Trophoblast cell (in vitro differentiated cells and primary cell): ENCODE data around the gene ZNF462.
"Not testable (repeated sequence)": the region's sequence is repeated elsewhere in the genome, so short reads cannot be mapped to it uniquely, and the experiment has no call there.

Experiments
- DNase-seq, 2 donors: peaks; one replicate each; pipeline ENCODE4 v3.0.0-alpha.2; 2016
- H2AFZ ChIP-seq: 2 replicates; pipeline ENCODE4 v1.6.1; 2013; ENCODE audit warnings: low read length, moderate library complexity, mild to moderate bottlenecking; ENCODE audit not compliant: insufficient read depth, poor library complexity
- H2AK5ac ChIP-seq: 2 replicates; pipeline ENCODE4 v1.6.1; 2013; ENCODE audit warnings: mild to moderate bottlenecking, low read length
- H2BK120ac ChIP-seq: 2 replicates; pipeline ENCODE4 v1.6.1; 2013; ENCODE audit warnings: low read length, mild to moderate bottlenecking, moderate library complexity; ENCODE audit not compliant: insufficient read depth, poor library complexity
- H2BK12ac ChIP-seq: 2 replicates; pipeline ENCODE4 v1.6.1; 2013; ENCODE audit warnings: mild to moderate bottlenecking, low read length, moderate library complexity
- H2BK5ac ChIP-seq: 2 replicates; pipeline ENCODE4 v1.6.1; 2013; ENCODE audit warnings: low read length, low read depth, moderate library complexity, mild to moderate bottlenecking; ENCODE audit not compliant: poor library complexity
- H3K14ac ChIP-seq: 2 replicates; pipeline ENCODE4 v1.6.1; 2013; ENCODE audit warnings: mild to moderate bottlenecking, low read length
- H3K18ac ChIP-seq: 2 replicates; pipeline ENCODE4 v1.6.1; 2013; ENCODE audit warnings: mild to moderate bottlenecking, low read length
- H3K23ac ChIP-seq: 2 replicates; pipeline ENCODE4 v1.6.1; 2013; ENCODE audit warnings: low read length
- H3K27ac ChIP-seq: 2 replicates; pipeline ENCODE4 v1.5.1; 2013; ENCODE audit warnings: low read depth, mild to moderate bottlenecking, inconsistent platforms, low read length, moderate library complexity
- H3K27me3 ChIP-seq: 2 replicates; pipeline ENCODE4 v1.6.1; 2013; ENCODE audit warnings: inconsistent platforms, mild to moderate bottlenecking, low read length, moderate library complexity; ENCODE audit not compliant: insufficient read depth
- H3K36me3 ChIP-seq, 2 experiments: 1 replicate in 1 of 2; 2 replicates in 1 of 2; pipeline ENCODE4 v1.6.1; 2013; ENCODE audit warnings: low read length in 2 of 2, mild to moderate bottlenecking in 2 of 2, moderate library complexity in 1 of 2; ENCODE audit not compliant: insufficient read depth in 2 of 2, control insufficient read depth in 1 of 2
- H3K4ac ChIP-seq: 2 replicates; pipeline ENCODE4 v1.6.1; 2013; ENCODE audit warnings: low read depth, mild to moderate bottlenecking, low read length, moderate library complexity
- H3K4me1 ChIP-seq, 2 experiments: 1 replicate in 1 of 2; 2 replicates in 1 of 2; pipeline ENCODE4 v1.6.1; 2013; ENCODE audit warnings: low read length in 2 of 2, mild to moderate bottlenecking in 2 of 2, moderate library complexity in 1 of 2; ENCODE audit not compliant: insufficient read depth in 2 of 2, control insufficient read depth in 1 of 2
- H3K4me2 ChIP-seq: 2 replicates; pipeline ENCODE4 v1.6.1; 2013; ENCODE audit warnings: inconsistent platforms, mild to moderate bottlenecking, low read length, moderate library complexity
- H3K4me3 ChIP-seq: 2 replicates; pipeline ENCODE4 v1.5.1; 2013; ENCODE audit warnings: mild to moderate bottlenecking, low read depth, low read length, inconsistent platforms
- H3K79me1 ChIP-seq: one replicate; pipeline ENCODE4 v1.6.1; 2013; ENCODE audit warnings: low read length
- H3K79me2 ChIP-seq: 2 replicates; pipeline ENCODE4 v1.6.1; 2013; ENCODE audit warnings: low read length, mild to moderate bottlenecking; ENCODE audit not compliant: control insufficient read depth, insufficient read depth, poor library complexity
- H3K9ac ChIP-seq: 2 replicates; pipeline ENCODE4 v1.6.1; 2013; ENCODE audit warnings: mild to moderate bottlenecking, low read length
- H3K9me3 ChIP-seq: 2 replicates; pipeline ENCODE4 v1.6.1; 2013; ENCODE audit warnings: low read depth, mild to moderate bottlenecking, control low read depth, inconsistent platforms, low read length; ENCODE audit not compliant: insufficient read depth
- H4K12ac ChIP-seq: 2 replicates; pipeline ENCODE4 v1.6.1; 2013; ENCODE audit warnings: low read depth, mild to moderate bottlenecking, low read length, moderate library complexity
- H4K8ac ChIP-seq: 2 replicates; pipeline ENCODE4 v1.6.1; 2013; ENCODE audit warnings: low read depth, mild to moderate bottlenecking, low read length, moderate library complexity
- H4K91ac ChIP-seq: one replicate; pipeline ENCODE4 v1.6.1; 2013; ENCODE audit warnings: low read depth, mild to moderate bottlenecking, low read length, moderate library complexity
- WGBS: extraction: QIAGEN DNeasy Blood & Tissue Kit; methylation state at CpG from one replicate; pipeline ENCODE4 v1.1.7; 2013; ENCODE audit warnings: missing lambda C conversion rate; ENCODE audit not compliant: insufficient read length, insufficient coverage; ENCODE audit errors: extremely low coverage; 5-methylcytosine and 5-hydroxymethylcytosine counted together

The ZNF462 gene

DNA sequence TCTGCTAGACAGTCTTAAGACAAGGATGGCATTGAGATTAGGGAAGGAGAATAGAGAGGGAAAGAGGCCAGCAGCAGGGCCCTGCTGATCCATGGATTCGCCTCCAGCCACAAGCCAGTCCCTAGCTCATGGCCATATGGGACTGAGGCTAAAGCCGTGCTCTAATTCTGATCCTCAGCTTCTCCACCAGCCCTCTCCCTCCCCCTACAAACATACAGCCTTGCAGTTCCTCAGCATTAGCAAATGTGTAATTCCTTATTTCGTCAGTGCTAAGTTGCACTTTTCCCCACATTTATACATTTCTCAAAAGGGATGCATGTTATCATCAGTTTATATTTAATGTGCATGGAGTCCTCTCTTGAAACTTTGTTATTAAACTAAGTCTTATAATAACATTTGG, 34.8 kb downstream of the ZNF462 start:
- Histone ChIP-seq H3K9me3 (no peaks in the 10 kb centered on the region), H3K4me2 (no peak overlapping the region), H3K79me1 (peaks cover 10% of the 10 kb centered on the region), H3K27ac (no peak overlapping the region), H3K14ac (peak overlapping the region; percentile 40), H3K23ac (peak overlapping the region; percentile 90), H3K27me3 (no peaks in the 10 kb centered on the region), H4K12ac (no peak overlapping the region), H2BK12ac (peak overlapping the region; percentile 36), H3K4ac (peak overlapping the region; percentile 93), H3K9ac (no peak overlapping the region), H2BK120ac (peak overlapping the region; percentile 24), H3K36me3 (peaks cover 0 to 5% of the 10 kb centered on the region in 2 experiments), H2BK5ac (no peak overlapping the region), H2AFZ (no peak overlapping the region), H4K8ac (no peak overlapping the region), H4K91ac (peak overlapping the region; percentile 11), H2AK5ac (peak overlapping the region; percentile 35), H3K4me3 (no peak overlapping the region), H3K18ac (no peak overlapping the region), H3K4me1 (peaks cover 10 to 17% of the 10 kb centered on the region in 2 experiments), H3K79me2 (peaks cover 15% of the 10 kb centered on the region)
- no peak for DNase-seq
- no CpG with 5 or more reads among the region's 3 CpGs for WGBS

- not testable (repeated sequence) for H3K27me3 ChIP-seq, H3K4me1 ChIP-seq, H3K4me2 ChIP-seq, H3K14ac ChIP-seq, H3K23ac ChIP-seq, H3K36me3 ChIP-seq, H3K27ac ChIP-seq, H3K18ac ChIP-seq, H2BK5ac ChIP-seq, H3K4me3 ChIP-seq, H2AK5ac ChIP-seq, H2BK12ac ChIP-seq, H3K9ac ChIP-seq, DNase-seq, H3K9me3 ChIP-seq, H4K8ac ChIP-seq, H2BK120ac ChIP-seq, H3K79me1 ChIP-seq, H4K12ac ChIP-seq, H4K91ac ChIP-seq, H2AFZ ChIP-seq
- peaks cover 10% of the 10 kb centered on the region for H3K79me2 ChIP-seq
- no CpG with 5 or more reads among the region's 2 CpGs for WGBS
- H3K4ac ChIP-seq, result peak overlapping the region; percentile 46
Measured at GRCh38 chr9:106900523-106900922, 37.6 kb downstream of the ZNF462 start.

DNA sequence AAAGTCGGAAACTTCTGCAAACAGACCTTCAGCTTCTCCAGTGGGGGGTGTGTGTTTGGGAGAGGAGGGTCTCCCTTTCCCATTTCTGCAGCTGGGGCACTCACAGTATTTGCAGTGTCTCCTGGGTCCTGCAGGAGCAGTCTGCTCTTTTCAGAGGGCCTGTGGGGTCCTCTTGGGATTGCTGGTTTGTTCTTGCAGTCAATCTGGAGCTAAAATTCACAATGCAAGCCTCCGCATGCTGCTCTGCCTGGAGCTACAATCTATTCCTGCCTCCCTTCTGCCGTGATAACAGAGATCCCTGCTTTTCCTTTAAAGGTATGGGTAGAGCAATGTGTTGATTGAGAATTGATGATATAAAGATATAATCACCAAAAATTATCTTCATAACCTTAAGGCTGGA, 43.2 kb downstream of the ZNF462 start:
- H2BK5ac ChIP-seq, result no peak overlapping the region
- peaks cover 0 to 8% of the 10 kb centered on the region in 2 experiments for H3K36me3 ChIP-seq
- H3K9ac ChIP-seq, result no peak overlapping the region
- no peak overlapping the region for H2BK12ac ChIP-seq
- no peak overlapping the region for H3K4me3 ChIP-seq
- peaks cover 2 to 6% of the 10 kb centered on the region in 2 experiments for H3K4me1 ChIP-seq
- no peaks in the 10 kb centered on the region for H3K9me3 ChIP-seq
- H3K27me3 ChIP-seq, result no peaks in the 10 kb centered on the region
- no peak overlapping the region for H2BK120ac ChIP-seq
- no peak overlapping the region for H4K91ac ChIP-seq
- H3K79me1 ChIP-seq, result peaks cover 3% of the 10 kb centered on the region
- no peak for DNase-seq
- peak overlapping the region; percentile 45 for H3K18ac ChIP-seq
- H2AK5ac ChIP-seq, result no peak overlapping the region
- no CpG with 5 or more reads among the region's 3 CpGs for WGBS
- H4K8ac ChIP-seq, result no peak overlapping the region
- H3K14ac ChIP-seq, result no peak overlapping the region
- H2AFZ ChIP-seq, result no peak overlapping the region
- no peak overlapping the region for H3K4ac ChIP-seq
- no peak overlapping the region for H3K23ac ChIP-seq
- H3K27ac ChIP-seq, result peak overlapping the region; percentile 5
- H4K12ac ChIP-seq, result no peak overlapping the region
- no peaks in the 10 kb centered on the region for H3K79me2 ChIP-seq
- no peak overlapping the region for H3K4me2 ChIP-seq

- no peak overlapping the region for H3K14ac ChIP-seq
- H4K8ac ChIP-seq, result no peak overlapping the region
- H3K4me1 ChIP-seq, result peaks cover 2 to 15% of the 10 kb centered on the region in 2 experiments
- H4K91ac ChIP-seq, result no peak overlapping the region
- no peak overlapping the region for H3K4ac ChIP-seq
- H2AK5ac ChIP-seq, result no peak overlapping the region
- no peak overlapping the region for H2AFZ ChIP-seq
- H3K9ac ChIP-seq, result no peak overlapping the region
- DNase-seq, result no peak
- H3K9me3 ChIP-seq, result no peaks in the 10 kb centered on the region
- H3K4me2 ChIP-seq, result no peak overlapping the region
- no peak overlapping the region for H3K27ac ChIP-seq
- H2BK5ac ChIP-seq, result no peak overlapping the region
- no peak overlapping the region for H2BK12ac ChIP-seq
- H3K79me2 ChIP-seq, result no peaks in the 10 kb centered on the region
- H2BK120ac ChIP-seq, result no peak overlapping the region
- no peak overlapping the region for H4K12ac ChIP-seq
- H3K18ac ChIP-seq, result no peak overlapping the region
- no CpG with 5 or more reads among the region's 6 CpGs for WGBS
- peaks cover 6% of the 10 kb centered on the region for H3K79me1 ChIP-seq
- no peaks in the 10 kb centered on the region for H3K36me3 ChIP-seq
- no peak overlapping the region for H3K4me3 ChIP-seq
- no peaks in the 10 kb centered on the region for H3K27me3 ChIP-seq
- H3K23ac ChIP-seq, result no peak overlapping the region
Measured at GRCh38 chr9:106911951-106912350, 49.0 kb downstream of the ZNF462 start.
